Smooth muscle cell (in vitro differentiated cells): ENCODE results near the gene FGR. TPM values are rescaled to one million over a fixed set of nuclear protein-coding genes. Genes with fewer than 3 reads are reported as not detected.
"Not testable (repeated sequence)": the region's sequence is repeated elsewhere in the genome, so short reads cannot be mapped to it uniquely, and the experiment has no call there.

Experiments
- DNase-seq: peaks from one replicate; lab custom pipeline; 2025; ENCODE audit not compliant: unreplicated experiment; lab: John Stamatoyannopoulos, UW
- H2AFZ ChIP-seq: fragments of 200-600 bp; sonication (generic); 2 replicates; pipeline ENCODE4 v1.6.0; 2016; ENCODE audit warnings: antibody characterized with exemption, low read depth, mild to moderate bottlenecking
- H3F3A ChIP-seq: fragments of 200-600 bp; sonication (generic); 2 replicates; pipeline ENCODE4 v1.6.0; 2017; ENCODE audit warnings: antibody characterized with exemption, low read depth
- H3K27ac ChIP-seq: fragments of 200-600 bp; sonication (generic); 2 replicates; pipeline ENCODE4 v1.5.1; 2016; ENCODE audit warnings: low read depth, mild to moderate bottlenecking
- H3K27me3 ChIP-seq: fragments of 200-600 bp; sonication (generic); 2 replicates; pipeline ENCODE4 v1.6.1; 2016; ENCODE audit warnings: low read depth, mild to moderate bottlenecking
- H3K36me3 ChIP-seq: fragments of 200-600 bp; sonication (generic); 2 replicates; pipeline ENCODE4 v1.5.1; 2016; ENCODE audit warnings: low read depth
- H3K4me1 ChIP-seq: fragments of 200-600 bp; sonication (generic); 2 replicates; pipeline ENCODE4 v1.5.1; 2016; ENCODE audit warnings: low read depth
- H3K4me2 ChIP-seq: fragments of 200-600 bp; sonication (generic); 2 replicates; pipeline ENCODE4 v1.6.0; 2016; ENCODE audit warnings: mild to moderate bottlenecking
- H3K4me3 ChIP-seq: fragments of 200-600 bp; sonication (generic); 2 replicates; pipeline ENCODE4 v1.5.1; 2016; ENCODE audit warnings: mild to moderate bottlenecking
- H3K79me2 ChIP-seq: fragments of 200-600 bp; sonication (generic); 2 replicates; pipeline ENCODE4 v1.6.0; 2016; ENCODE audit warnings: low read depth, mild to moderate bottlenecking
- H3K9ac ChIP-seq: fragments of 200-600 bp; sonication (generic); 2 replicates; pipeline ENCODE4 v1.6.0; 2016; ENCODE audit warnings: low read depth
- H3K9me3 ChIP-seq: fragments of 200-600 bp; sonication (generic); replicated peaks from 2 replicates; pipeline ENCODE4 v1.5.1; 2016; ENCODE audit warnings: low read depth
- H4K20me1 ChIP-seq: fragments of 200-600 bp; sonication (generic); 2 replicates; pipeline ENCODE4 v1.6.0; 2016; ENCODE audit warnings: low read depth
- WGBS: methylation state at CpG from one replicate; pipeline ENCODE4 v1.1.7; 2016; ENCODE audit warnings: low lambda C conversion rate; 5-methylcytosine and 5-hydroxymethylcytosine counted together
- polyA plus RNA-seq: library from polyadenylated mRNA; unstranded; fragments of >200 nt; fragmentation: Nextera tagmentation; extraction: Ambion mirVana; gene quantifications from 2 replicates; pipeline ENCODE4 v1.2.1, GENCODE V29; 2016
- total RNA-seq: library from RNA; depleted of rRNA; stranded (reverse); fragments of >200 nt; gene quantifications from 2 replicates; pipeline ENCODE4 v1.2.3, GENCODE V29; 2014
- TF ChIP-seq, protein P1 (sequence below): fragments of 200-600 bp; sonication (generic); IDR thresholded peaks from 2 replicates; pipeline ENCODE4 v1.5.1; 2017; ENCODE audit warnings: borderline replicate concordance, mild to moderate bottlenecking, antibody characterized with exemption; ENCODE audit not compliant: insufficient read depth, poor library complexity, severe bottlenecking

FGR gene
- total and polyA plus RNA-seq, 2 experiments from 2014 or later, result 0.10 to 1.3 TPM

DNA sequence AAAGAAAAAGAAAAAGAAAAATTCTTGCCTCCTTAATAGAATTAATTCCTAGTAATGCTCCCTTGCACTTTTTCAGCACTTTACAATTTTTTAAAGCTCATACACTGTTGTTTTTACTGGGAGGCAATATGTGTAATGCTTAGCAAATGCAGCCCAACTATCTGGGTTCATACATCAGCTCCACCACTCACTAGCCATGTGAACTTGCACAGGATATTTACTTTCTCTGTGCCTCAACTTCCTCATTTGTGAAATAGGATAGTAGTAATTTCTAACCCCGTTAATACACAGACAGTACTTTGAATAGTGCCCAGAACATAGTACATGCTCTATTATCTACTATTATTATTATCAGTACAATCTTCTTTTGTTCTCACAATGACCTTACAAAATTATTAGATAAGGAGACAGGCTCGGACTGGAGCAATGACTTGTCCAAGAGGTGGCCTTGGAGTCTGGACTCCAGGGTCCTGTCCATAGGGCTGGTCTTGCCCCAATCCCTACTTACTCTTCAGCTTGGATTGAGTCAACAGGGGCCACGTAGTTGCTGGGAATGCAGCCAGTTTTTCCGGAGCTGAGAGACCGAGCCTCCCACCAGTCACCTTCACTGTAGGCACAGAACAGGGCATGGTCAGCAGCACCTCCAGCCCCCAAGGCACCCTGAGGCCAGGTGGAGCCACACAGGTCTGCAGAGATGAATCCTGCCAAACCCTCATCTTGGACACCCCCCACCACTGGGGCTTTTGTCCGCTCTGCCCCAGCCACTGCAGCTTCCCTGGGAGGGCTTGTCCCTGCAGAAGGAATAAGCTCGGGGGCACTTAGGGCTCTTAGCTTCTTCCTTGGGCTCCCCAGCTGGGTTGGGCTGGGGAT is 13.7 kb downstream of the FGR start:
- no peak for DNase-seq
- H3K27ac ChIP-seq, result no peak overlapping the region

DNA sequence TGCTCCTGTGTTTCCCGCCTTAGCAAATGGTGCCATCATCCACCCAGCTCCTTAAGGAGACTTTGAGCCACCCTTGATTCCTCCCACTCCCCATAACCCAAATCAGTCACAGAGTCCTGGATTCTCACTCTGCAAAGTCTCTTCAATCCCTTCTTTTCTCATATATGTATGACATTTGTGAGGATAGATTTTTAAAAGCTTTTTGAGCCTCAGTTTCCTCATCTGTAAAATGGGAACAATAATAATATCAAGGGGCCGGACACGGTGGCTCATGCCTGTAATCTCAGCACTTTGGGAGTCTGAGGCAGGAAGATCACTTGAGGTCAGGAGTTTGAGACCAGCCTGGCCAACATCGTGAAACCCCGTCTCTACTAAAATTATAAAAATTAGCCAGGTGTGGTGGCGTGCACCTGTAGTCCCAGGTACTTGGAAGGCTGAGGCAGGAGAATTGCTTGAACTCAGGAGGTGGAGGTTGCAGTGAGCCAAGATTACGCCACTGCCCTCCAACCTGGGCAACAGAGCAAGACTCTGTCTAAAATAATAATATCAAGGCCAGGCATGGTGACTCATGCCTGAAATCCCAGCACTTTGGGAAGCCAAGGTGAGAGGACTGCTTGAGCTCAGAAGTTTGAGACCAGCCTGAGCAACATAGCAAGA is 15.1 kb downstream of the FGR start:
- not testable (repeated sequence) for H3K27ac ChIP-seq, H3K4me3 ChIP-seq, H3K36me3 ChIP-seq, H2AFZ ChIP-seq, H3K9ac ChIP-seq, H3K4me2 ChIP-seq, H3K9me3 ChIP-seq, H3F3A ChIP-seq, DNase-seq, H4K20me1 ChIP-seq, H3K27me3 ChIP-seq, H3K4me1 ChIP-seq, H3K79me2 ChIP-seq
- 98% methylated on average over 7 of the region's 7 CpGs for WGBS

More for the DNA sequence above, 13.7 kb downstream of the FGR start:
- Histone ChIP-seq H3F3A (no peaks in the 10 kb centered on the region), H3K27me3 (no peaks in the 10 kb centered on the region), H3K4me3 (no peak overlapping the region), H4K20me1 (no peaks in the 10 kb centered on the region), H3K79me2 (no peaks in the 10 kb centered on the region), H3K4me2 (no peak overlapping the region), H3K4me1 (no peaks in the 10 kb centered on the region), H2AFZ (no peak overlapping the region), H3K9ac (no peak overlapping the region), H3K36me3 (no peaks in the 10 kb centered on the region), H3K9me3 (no peaks in the 10 kb centered on the region)
- WGBS, result 78% methylated on average over 7 of the region's 7 CpGs
- TF ChIP-seq, protein P1, sequence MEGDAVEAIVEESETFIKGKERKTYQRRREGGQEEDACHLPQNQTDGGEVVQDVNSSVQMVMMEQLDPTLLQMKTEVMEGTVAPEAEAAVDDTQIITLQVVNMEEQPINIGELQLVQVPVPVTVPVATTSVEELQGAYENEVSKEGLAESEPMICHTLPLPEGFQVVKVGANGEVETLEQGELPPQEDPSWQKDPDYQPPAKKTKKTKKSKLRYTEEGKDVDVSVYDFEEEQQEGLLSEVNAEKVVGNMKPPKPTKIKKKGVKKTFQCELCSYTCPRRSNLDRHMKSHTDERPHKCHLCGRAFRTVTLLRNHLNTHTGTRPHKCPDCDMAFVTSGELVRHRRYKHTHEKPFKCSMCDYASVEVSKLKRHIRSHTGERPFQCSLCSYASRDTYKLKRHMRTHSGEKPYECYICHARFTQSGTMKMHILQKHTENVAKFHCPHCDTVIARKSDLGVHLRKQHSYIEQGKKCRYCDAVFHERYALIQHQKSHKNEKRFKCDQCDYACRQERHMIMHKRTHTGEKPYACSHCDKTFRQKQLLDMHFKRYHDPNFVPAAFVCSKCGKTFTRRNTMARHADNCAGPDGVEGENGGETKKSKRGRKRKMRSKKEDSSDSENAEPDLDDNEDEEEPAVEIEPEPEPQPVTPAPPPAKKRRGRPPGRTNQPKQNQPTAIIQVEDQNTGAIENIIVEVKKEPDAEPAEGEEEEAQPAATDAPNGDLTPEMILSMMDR, result no peak

DNA sequence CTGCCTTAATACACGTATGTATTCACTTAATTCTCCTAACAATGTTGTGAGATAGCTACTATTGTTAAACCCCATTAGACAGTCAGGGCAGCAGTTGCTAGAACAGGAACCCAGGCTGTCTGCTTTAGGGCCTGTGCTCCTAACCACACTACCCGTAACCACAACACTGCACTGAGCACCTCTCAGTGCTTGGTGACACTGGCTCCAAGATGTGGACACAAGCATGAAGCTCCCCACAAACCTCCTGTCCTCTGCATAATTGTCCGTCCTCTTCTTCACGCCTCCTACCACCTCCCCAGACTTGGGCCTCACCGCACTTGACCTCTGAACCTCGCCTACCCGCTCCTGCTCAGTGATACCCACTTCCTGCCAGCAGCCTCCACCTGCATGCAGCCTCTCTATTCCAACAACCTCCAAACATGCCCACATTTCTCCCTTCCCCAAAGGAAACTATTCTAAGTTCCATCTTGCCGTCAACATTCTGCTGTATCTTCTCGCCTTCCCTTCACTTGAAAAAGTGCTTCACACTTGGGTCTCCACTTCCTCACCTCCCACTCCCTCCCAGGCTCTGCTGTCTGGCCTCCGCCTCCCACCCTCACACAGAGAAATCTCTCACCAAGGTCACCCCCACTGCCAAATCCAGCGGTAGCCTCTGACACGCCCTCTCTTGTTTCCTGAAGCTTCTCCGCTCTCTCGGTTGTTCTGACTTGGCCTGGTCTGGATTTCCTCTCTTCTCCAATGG is 16.5 kb downstream of the FGR start:
- no peak for DNase-seq
- Histone ChIP-seq H3K79me2 (no peaks in the 10 kb centered on the region), H3F3A (no peaks in the 10 kb centered on the region), H2AFZ (no peak overlapping the region), H3K4me3 (no peak overlapping the region), H4K20me1 (no peaks in the 10 kb centered on the region), H3K27me3 (no peaks in the 10 kb centered on the region), H3K4me1 (no peaks in the 10 kb centered on the region), H3K9me3 (no peaks in the 10 kb centered on the region), H3K27ac (no peak overlapping the region), H3K4me2 (no peak overlapping the region), H3K9ac (no peak overlapping the region), H3K36me3 (no peaks in the 10 kb centered on the region)
- 87% methylated on average over 14 of the region's 14 CpGs for WGBS
- TF ChIP-seq, protein P1, result no peak

DNA sequence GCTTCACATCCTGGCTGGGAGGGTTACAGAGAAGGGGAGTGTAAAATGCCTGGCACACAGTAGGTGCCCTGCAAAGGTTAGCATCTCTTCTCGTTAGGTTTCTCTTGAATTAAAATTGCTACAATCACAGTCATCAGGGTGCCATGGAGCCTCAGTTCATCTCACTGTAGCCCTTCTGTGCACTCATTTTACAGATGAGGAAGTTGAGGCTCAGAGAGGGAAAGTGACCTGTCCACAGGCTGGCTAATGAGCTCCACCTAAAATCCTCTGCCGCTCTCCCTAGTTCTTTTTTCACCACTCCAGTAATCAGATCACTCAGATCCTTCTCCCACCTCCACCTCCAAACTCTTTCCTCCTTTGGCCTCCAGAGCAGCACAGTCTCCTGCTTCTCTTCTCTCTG is 17.6 kb downstream of the FGR start:
- H3K27me3 ChIP-seq, result no peaks in the 10 kb centered on the region
- H3F3A ChIP-seq, result no peaks in the 10 kb centered on the region
- H3K4me3 ChIP-seq, result no peak overlapping the region
- H4K20me1 ChIP-seq, result no peaks in the 10 kb centered on the region
- H3K9ac ChIP-seq, result no peak overlapping the region
- H3K9me3 ChIP-seq, result no peaks in the 10 kb centered on the region
- no peaks in the 10 kb centered on the region for H3K79me2 ChIP-seq
- 95% methylated on average over 2 of the region's 2 CpGs for WGBS
- no peaks in the 10 kb centered on the region for H3K36me3 ChIP-seq
- no peak overlapping the region for H3K27ac ChIP-seq
- DNase-seq, result no peak
- no peaks in the 10 kb centered on the region for H3K4me1 ChIP-seq
- TF ChIP-seq, protein P1, result no peak
- H3K4me2 ChIP-seq, result no peak overlapping the region
- H2AFZ ChIP-seq, result no peak overlapping the region
